Duodenal mucosa (tissue), 2 donors: ENCODE data around the gene PCDHGA6.
A peak's percentile ranks its signal among the peaks of the same experiment; 100 is the strongest.
"Not testable (repeated sequence)": the region's sequence is repeated elsewhere in the genome, so short reads cannot be mapped to it uniquely, and the experiment has no call there.

Experiments
- H3K27ac ChIP-seq: one replicate; pipeline ENCODE4 v1.7.0; 2013; ENCODE audit warnings: low read depth, low read length
- H3K27me3 ChIP-seq, 2 donors: one replicate each; pipeline ENCODE4 v1.7.0; 2013; ENCODE audit warnings: low read length in 2 of 2, control low read depth in 1 of 2; ENCODE audit not compliant: insufficient read depth in 2 of 2, control insufficient read depth in 1 of 2
- H3K36me3 ChIP-seq, 2 donors: one replicate each; pipeline ENCODE4 v1.7.0; 2013; ENCODE audit warnings: low read length in 2 of 2, control low read depth in 1 of 2; ENCODE audit not compliant: insufficient read depth in 2 of 2, control insufficient read depth in 1 of 2
- H3K4me1 ChIP-seq, 2 donors: one replicate each; pipeline ENCODE4 v1.7.0; 2013; ENCODE audit warnings: low read length in 2 of 2, control low read depth in 1 of 2; ENCODE audit not compliant: insufficient read depth in 2 of 2, control insufficient read depth in 1 of 2
- H3K4me3 ChIP-seq, 2 donors: one replicate each; pipeline ENCODE4 v1.7.0; 2013; ENCODE audit warnings: low read length in 2 of 2, low read depth in 1 of 2
- H3K9ac ChIP-seq, 2 donors: one replicate each; pipeline ENCODE4 v1.7.0; 2013; ENCODE audit warnings: low read length in 2 of 2, low read depth in 1 of 2
- H3K9me3 ChIP-seq, 2 donors: one replicate each; pipeline ENCODE4 v1.7.0; 2013; ENCODE audit warnings: low read length in 2 of 2, control low read depth in 1 of 2; ENCODE audit not compliant: control insufficient read depth in 1 of 2

The PCDHGA6 gene

DNA sequence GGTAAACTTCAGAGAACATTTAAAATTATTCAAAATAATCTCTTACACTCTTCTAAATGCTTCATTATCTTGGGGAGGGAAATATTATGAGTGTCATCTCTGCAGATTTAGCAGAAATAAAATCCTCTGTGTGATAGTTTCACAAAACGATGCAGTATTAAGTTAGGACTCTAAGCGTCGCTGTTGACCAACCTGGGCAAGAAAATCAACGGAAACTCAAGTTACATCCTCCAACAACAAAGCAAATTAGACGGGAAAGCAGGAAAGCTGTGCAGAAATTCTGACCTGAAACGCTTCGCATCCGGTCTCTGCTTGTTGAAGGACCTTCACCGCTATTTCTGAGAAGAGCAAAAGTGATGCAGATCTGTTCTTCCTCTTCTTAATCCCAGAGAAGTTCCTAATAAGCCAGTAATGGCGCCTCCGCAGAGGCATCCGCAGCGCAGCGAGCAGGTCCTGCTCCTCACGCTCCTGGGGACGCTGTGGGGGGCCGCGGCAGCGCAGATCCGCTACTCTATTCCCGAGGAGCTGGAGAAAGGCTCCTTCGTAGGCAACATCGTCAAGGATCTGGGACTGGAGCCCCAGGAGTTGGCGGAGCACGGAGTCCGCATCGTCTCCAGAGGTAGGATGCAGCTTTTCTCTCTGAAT, at the start of gene PCDHGA6:
Gene PCDHGA6 (plus strand): TSS at position 219 of the 645 bp plus-strand sequence. CDS start 193 bp downstream, at position 412.
- peaks cover 40 to 49% of the 10 kb centered on the region in 2 donors for H3K9me3 ChIP-seq
- peaks cover 0 to 5% of the 10 kb centered on the region in 2 donors for H3K27me3 ChIP-seq
- H3K27ac ChIP-seq, result no peak within 1 kb of the TSS
- no peaks in the 10 kb centered on the region for H3K4me1 ChIP-seq
- H3K4me3 ChIP-seq, result peak within 1 kb of the TSS in 1 of 2 donors; percentile 43
- no peak within 1 kb of the TSS for H3K9ac ChIP-seq
- no peaks in the 10 kb centered on the region for H3K36me3 ChIP-seq

DNA sequence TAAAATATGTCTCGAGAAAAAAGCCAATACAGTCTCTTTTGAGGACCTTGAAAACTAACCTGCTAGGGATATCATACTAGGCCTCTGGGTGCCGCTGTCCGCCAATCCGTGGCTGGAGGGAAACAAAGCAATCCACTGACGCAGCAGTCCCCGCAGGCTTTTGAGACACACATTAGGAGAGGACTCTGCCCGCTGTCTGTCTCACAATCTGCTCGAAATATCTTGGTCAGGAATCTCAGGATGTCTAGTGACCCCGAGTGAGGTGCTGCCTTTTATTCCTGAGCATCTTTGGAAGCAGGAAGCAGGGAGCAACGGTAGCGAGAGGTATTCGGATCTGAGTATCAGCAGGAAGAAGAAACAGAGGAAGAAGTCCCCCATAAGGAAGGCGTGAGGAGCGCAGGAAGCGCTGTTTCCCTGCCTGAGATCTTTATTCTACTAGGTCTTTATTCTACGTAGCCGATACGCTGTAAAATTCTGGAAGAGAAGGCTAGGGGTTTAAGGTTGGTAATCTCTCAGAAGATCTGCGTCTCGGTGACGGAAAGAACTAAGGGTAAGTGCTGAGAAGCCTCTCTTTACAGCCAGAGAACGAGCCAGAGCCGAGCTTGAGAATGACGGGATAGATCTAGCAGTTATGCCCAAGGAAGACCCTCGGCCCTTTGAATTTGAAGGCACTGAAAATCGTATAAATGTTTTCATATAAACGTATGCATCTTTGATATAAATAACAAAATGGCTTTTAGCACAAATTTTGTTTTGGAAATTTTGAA, 47.4 kb upstream of the PCDHGA6 start:
- Histone ChIP-seq H3K9me3 (peaks cover 25 to 40% of the 10 kb centered on the region in 2 donors), H3K27me3 (no peaks in the 10 kb centered on the region), H3K4me3 (peak overlapping the region; percentile 61 to 62), H3K9ac (peak overlapping the region; percentile 19 to 55), H3K36me3 (no peaks in the 10 kb centered on the region), H3K27ac (no peak overlapping the region), H3K4me1 (no peaks in the 10 kb centered on the region)

DNA sequence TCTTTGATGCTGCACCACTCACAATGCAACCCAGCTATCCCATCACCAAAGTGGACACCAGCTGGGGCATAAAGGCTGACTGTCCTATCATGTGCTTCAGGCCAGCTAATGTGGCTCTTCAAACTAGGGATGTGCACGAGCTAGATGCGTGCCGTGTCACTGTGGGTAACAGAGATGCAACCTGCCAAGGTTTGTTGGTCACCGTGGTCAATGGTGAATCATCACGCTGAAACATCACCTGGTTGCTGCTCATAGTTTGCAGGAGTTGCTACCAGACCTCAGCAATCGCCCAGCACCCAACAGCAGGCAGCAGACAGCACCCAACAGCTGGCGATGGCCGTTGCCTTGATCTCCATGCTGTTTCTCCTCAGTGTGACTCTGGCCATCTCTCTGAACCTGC, 45.5 kb upstream of the PCDHGA6 start:
- H3K27me3 ChIP-seq, result no peaks in the 10 kb centered on the region
- no peak overlapping the region for H3K4me3 ChIP-seq
- H3K4me1 ChIP-seq, result no peaks in the 10 kb centered on the region
- H3K27ac ChIP-seq, result no peak overlapping the region
- peaks cover 17 to 29% of the 10 kb centered on the region in 2 donors for H3K9me3 ChIP-seq
- no peaks in the 10 kb centered on the region for H3K36me3 ChIP-seq
- H3K9ac ChIP-seq, result no peak overlapping the region

DNA sequence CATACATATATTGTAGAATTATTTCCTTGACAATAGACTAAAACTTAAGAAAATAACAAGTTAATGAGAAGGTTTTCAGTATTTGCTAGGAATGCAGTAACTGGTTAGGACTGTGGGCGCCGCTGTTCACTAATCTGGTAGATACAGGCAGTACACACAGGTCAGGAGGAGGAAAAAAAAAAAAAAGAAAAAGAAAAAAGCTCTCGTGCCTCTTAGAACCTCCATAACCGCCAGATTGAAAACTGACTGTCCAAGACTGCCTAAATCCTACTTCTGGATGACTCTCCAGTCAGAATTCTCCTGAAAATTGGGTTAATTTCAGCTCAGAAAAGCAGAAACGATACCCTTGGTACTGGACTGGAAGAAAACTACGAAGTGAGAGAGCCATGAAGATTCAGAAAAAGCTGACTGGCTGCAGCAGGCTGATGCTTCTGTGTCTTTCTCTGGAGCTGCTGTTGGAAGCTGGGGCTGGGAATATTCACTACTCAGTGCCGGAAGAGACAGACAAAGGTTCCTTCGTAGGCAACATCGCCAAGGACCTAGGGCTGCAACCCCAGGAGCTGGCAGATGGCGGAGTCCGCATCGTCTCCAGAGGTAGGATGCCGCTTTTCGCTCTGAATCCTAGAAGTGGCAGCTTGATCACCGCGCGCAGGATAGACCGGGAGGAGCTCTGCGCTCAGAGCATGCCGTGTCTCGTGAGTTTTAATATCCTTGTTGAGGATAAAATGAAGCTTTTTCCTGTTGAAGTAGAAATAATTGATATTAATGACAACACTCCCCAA, 43.2 kb upstream of the PCDHGA6 start, which contains the start of gene PCDHGA1:
Gene PCDHGA1 (plus strand): TSS at position 216 of the 782 bp plus-strand sequence.
- Histone ChIP-seq H3K9ac (no peak within 1 kb of the TSS), H3K4me3 (no peak within 1 kb of the TSS), H3K9me3 (peaks cover 17 to 22% of the 10 kb centered on the region in 2 donors), H3K4me1 (no peaks in the 10 kb centered on the region), H3K36me3 (no peaks in the 10 kb centered on the region), H3K27me3 (no peaks in the 10 kb centered on the region), H3K27ac (no peak within 1 kb of the TSS)

DNA sequence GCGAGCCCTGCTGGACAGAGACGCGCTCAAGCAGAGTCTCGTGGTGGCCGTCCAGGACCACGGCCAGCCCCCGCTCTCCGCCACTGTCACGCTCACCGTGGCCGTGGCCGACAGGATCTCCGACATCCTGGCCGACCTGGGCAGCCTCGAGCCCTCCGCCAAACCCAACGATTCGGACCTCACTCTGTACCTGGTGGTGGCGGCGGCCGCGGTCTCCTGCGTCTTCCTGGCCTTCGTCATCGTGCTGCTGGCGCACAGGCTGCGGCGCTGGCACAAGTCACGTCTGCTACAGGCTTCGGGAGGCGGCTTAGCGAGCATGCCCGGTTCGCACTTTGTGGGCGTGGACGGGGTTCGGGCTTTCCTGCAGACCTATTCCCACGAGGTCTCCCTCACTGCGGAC, 41.1 kb upstream of the PCDHGA6 start:
- not testable (repeated sequence) for H3K27ac ChIP-seq, H3K4me1 ChIP-seq, H3K9ac ChIP-seq, H3K4me3 ChIP-seq, H3K36me3 ChIP-seq, H3K27me3 ChIP-seq
- peaks cover 17 to 23% of the 10 kb centered on the region in 2 donors for H3K9me3 ChIP-seq

DNA sequence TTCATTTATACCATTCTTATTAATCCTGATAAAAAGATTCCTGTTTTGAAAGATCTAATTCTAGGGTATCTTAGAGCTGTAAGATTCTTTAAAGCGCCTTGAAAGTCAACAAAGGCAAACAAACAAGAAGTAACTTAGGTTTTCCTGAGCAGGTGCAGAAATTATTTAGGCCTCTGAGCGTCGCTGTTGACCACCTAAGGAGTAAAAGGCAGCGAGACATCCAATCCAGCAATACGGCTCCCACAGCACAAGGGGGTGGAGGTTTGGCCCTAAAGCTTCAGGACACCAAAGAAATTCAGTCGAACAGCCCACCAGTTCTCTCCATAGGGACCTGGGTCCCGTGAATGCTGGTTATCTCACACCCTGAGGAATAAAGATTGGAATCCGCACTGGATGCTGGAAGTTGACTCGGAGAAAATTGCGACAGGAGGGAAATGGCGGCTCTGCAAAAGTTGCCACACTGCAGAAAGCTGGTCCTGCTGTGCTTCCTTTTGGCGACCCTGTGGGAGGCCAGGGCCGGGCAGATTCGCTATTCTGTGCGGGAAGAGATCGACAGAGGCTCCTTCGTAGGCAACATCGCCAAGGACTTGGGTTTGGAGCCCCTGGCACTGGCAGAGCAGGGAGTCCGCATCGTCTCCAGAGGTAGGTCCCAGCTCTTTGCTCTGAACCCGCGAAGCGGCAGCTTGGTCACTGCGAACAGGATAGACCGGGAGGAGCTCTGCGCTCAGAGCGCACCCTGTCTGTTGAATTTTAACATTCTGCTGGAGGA, 35.0 kb upstream of the PCDHGA6 start, which contains the start of gene PCDHGA2:
Gene PCDHGA2 (plus strand): TSS at position 223 of the 769 bp plus-strand sequence.
- Histone ChIP-seq H3K4me1 (no peaks in the 10 kb centered on the region), H3K4me3 (peak within 1 kb of the TSS in 1 of 2 donors; percentile 30), H3K27ac (no peak within 1 kb of the TSS), H3K36me3 (no peaks in the 10 kb centered on the region), H3K9me3 (peaks cover 32 to 39% of the 10 kb centered on the region in 2 donors), H3K9ac (no peak within 1 kb of the TSS), H3K27me3 (no peaks in the 10 kb centered on the region)

DNA sequence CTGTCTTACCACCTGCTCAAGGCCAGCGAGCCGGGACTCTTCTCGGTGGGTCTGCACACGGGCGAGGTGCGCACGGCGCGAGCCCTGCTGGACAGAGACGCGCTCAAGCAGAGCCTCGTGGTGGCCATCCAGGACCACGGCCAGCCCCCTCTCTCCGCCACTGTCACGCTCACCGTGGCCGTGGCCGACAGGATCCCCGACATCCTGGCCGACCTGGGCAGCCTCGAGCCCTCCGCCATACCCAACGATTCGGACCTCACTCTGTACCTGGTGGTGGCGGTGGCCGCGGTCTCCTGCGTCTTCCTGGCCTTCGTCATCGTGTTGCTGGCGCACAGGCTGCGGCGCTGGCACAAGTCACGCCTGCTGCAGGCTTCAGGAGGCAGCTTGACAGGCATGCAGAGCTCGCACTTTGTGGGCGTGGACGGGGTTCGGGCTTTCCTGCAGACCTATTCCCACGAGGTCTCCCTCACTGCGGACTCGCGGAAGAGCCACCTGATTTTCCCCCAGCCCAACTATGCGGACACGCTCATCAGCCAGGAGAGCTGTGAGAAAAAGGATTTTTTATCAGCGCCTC, 32.8 kb upstream of the PCDHGA6 start:
- not testable (repeated sequence) for H3K27ac ChIP-seq, H3K36me3 ChIP-seq, H3K4me1 ChIP-seq, H3K9ac ChIP-seq, H3K4me3 ChIP-seq, H3K27me3 ChIP-seq
- peaks cover 35 to 51% of the 10 kb centered on the region in 2 donors for H3K9me3 ChIP-seq

DNA sequence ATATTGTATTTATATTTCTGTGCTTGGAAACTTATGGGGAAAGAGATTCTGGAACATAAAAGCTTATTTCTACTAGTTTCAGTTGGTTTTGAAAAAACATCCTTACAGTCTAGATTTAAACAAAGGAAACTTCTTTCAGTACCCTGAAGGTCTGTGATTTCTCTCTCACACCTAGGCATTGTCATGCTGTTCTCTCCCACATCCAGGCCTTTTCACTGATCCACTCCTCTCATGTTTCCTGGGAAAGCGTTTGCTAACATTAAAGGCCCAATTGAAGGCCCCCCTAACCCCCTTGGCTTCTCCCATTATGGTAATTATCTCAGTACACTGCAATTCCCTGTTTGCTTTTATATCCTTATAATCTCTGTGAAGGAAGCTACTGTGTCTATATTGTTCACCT, 30.9 kb upstream of the PCDHGA6 start:
- no peak overlapping the region for H3K9ac ChIP-seq
- no peaks in the 10 kb centered on the region for H3K36me3 ChIP-seq
- H3K4me3 ChIP-seq, result no peak overlapping the region
- peaks cover 29 to 49% of the 10 kb centered on the region in 2 donors for H3K9me3 ChIP-seq
- H3K27ac ChIP-seq, result no peak overlapping the region
- no peaks in the 10 kb centered on the region for H3K4me1 ChIP-seq
- H3K27me3 ChIP-seq, result no peaks in the 10 kb centered on the region

DNA sequence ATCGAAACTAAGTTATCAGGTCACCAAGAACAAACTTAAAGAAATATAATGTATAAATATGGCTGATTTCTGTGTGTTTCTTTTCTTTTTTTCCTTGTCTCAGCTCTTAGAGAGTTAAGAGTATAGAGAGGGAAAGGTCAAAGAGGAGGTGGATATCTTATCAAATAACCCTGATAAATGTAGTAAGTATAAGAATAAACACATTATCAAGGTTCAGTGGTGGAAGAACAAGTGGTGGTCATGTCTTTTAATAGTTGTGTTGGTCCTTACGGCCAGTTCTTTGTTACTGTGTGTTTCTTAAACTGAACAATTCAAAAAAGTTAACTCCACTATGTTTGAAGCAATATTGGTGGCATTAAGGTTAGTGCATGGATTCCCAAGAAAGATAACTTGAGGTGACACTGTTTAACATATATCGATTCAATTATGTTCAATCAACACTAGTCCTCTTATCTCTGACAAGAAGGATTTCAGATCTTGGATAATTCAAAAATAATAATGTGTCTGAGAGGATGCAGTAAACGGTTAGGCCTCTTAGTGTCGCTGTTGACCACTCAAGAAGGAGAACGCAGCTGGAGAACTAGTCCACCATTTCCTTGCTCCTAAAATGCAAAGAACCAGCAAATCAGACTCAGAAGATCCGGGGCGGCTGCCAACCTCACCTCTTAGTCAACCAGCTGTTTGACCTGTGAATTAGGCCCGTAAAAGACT, 30.3 kb upstream of the PCDHGA6 start, which contains the start of gene PCDHGA3:
Gene PCDHGA3 (plus strand): TSS at position 588 of the 711 bp plus-strand sequence. CDS start 205 bp downstream, outside the sequence.
- Histone ChIP-seq H3K36me3 (no peaks in the 10 kb centered on the region), H3K4me1 (no peaks in the 10 kb centered on the region), H3K4me3 (peak within 1 kb of the TSS in 1 of 2 donors; percentile 10), H3K9ac (no peak within 1 kb of the TSS), H3K27me3 (no peaks in the 10 kb centered on the region), H3K27ac (no peak within 1 kb of the TSS), H3K9me3 (peaks cover 29 to 46% of the 10 kb centered on the region in 2 donors)
